Lung (tissue), 13 donors: ENCODE measurements around the gene P2RX6. TPM values are rescaled to one million over a fixed set of nuclear protein-coding genes. Genes with fewer than 3 reads are reported as not detected.

ENCODE experiments used
- ATAC-seq: fragments of 200-7000 bp; cut with Tn5 transposase; one replicate; pipeline ENCODE4 v1.9.1; 2020; ENCODE audit warnings: moderate number of reproducible peaks; ENCODE audit not compliant: insufficient read depth, low FRiP score
- DNase-seq, 3 donors: peaks; one replicate each; pipeline ENCODE4 v3.0.0-alpha.2; 2013 to 2017
- H3K27ac ChIP-seq, 2 donors: one replicate each; pipeline ENCODE4 v1.5.1; 2013; ENCODE audit warnings: mild to moderate bottlenecking in 2 of 2, moderate library complexity in 2 of 2, control low read depth in 1 of 2, inconsistent platforms in 1 of 2, low read depth in 1 of 2, low read length in 1 of 2
- H3K27me3 ChIP-seq, 3 donors: one replicate each; pipeline ENCODE4 v1.5.1; 2013; ENCODE audit warnings: low read length in 2 of 3; ENCODE audit not compliant: control insufficient read depth in 3 of 3, insufficient read depth in 3 of 3
- H3K36me3 ChIP-seq, 4 donors: one replicate each; pipeline ENCODE4 v1.5.1; 2013; ENCODE audit warnings: low read length in 4 of 4, mild to moderate bottlenecking in 1 of 4, moderate library complexity in 1 of 4; ENCODE audit not compliant: control insufficient read depth in 4 of 4, insufficient read depth in 4 of 4
- H3K4me1 ChIP-seq, 5 donors: one replicate each; pipeline ENCODE4 v1.5.1; 2013; ENCODE audit warnings: low read length in 5 of 5, mild to moderate bottlenecking in 2 of 5, moderate library complexity in 1 of 5; ENCODE audit not compliant: control insufficient read depth in 5 of 5, insufficient read depth in 5 of 5
- H3K4me3 ChIP-seq: one replicate; pipeline ENCODE4 v1.5.1; 2013; ENCODE audit warnings: mild to moderate bottlenecking, control low read depth, moderate library complexity
- H3K9ac ChIP-seq, 2 donors: one replicate each; pipeline ENCODE4 v1.5.1; 2013; ENCODE audit warnings: low read length in 2 of 2, control low read depth in 1 of 2; ENCODE audit not compliant: insufficient read depth in 1 of 2
- H3K9me3 ChIP-seq, 4 donors: one replicate each; pipeline ENCODE4 v1.5.1; 2013; ENCODE audit warnings: low read length in 3 of 4, mild to moderate bottlenecking in 1 of 4, moderate library complexity in 1 of 4; ENCODE audit not compliant: control insufficient read depth in 4 of 4, insufficient read depth in 3 of 4
- CTCF ChIP-seq: IDR thresholded peaks from 2 replicates; pipeline ENCODE4 v1.5.1; 2012; ENCODE audit warnings: mild to moderate bottlenecking; ENCODE audit errors: control extremely low read depth, extremely low read depth
- WGBS, 2 donors: extraction: QIAGEN DNeasy Blood & Tissue Kit; methylation state at CpG; one replicate each; pipeline ENCODE4 v1.1.7; 2013; 5-methylcytosine and 5-hydroxymethylcytosine counted together
- polyA plus RNA-seq, 2 donors: library from polyadenylated mRNA; stranded (reverse); fragments of 200-250 nt; gene quantifications; one replicate each; pipeline ENCODE4 v1.2.1, GENCODE V29; 2013
- small RNA-seq: library from RNA; depleted of rRNA; stranded (forward); fragments of <200 nt; gene quantifications from one replicate; pipeline ENCODE3, GENCODE V24; 2014; ENCODE audit warnings: low replicate concordance
- total RNA-seq, 2 donors: library from RNA; depleted of rRNA in 1 of 2; stranded (reverse); fragments of >200 nt in 1 of 2; gene quantifications; one replicate each; pipeline ENCODE4 v1.2.1, GENCODE V29; 2014 to 2021
- donor health status: control.
- donor health status: control.
- donor health status: Bipolar disorder and iron deficiency.
- donor health status: healthy.
- donor health status: DM: yes; HTN: yes; CAD: no.

Gene P2RX6
- total and polyA plus RNA-seq, 4 donors: 0.21 to 2.2 (median 0.93) TPM

DNA sequence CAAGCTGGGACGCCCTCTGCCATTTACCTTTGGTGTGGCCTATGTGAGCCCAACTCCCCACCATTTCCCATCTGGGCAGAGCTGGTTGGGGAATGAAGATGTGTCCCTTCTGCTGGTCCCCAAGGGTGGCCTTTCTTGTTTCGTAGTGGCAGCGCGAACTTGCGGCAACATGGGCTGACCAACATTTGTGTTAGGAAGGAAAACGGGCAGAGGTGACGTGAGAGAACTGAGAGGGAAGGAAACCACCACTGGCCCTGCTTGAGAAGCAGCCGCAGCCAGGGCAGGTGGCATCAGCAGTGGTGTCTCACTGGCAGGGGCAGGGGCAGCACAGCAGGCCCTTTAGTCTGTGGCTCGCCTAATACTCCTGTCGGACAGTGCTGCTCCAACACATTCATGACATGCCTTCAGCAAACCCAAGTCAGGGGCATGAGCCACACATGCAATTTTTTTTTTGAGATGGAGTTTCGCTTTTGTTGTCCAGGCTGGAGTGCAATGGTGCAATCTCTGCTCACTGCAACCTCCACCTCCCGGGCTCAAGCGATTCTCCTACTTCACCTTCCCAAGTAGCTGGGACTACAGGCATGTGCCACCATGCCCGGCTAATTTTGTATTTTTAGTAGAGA, 60.7 kb downstream of the P2RX6 start:
- ATAC-seq (no peak), DNase-seq (no peak)
- H3K27ac ChIP-seq: no peak overlapping the region
- no peak overlapping the region for H3K4me3 ChIP-seq
- no peaks in the 10 kb centered on the region for H3K4me1 ChIP-seq
- TF ChIP-seq CTCF: no peak
- H3K27me3 ChIP-seq: no peaks in the 10 kb centered on the region
- no peak overlapping the region for H3K9ac ChIP-seq
- H3K36me3 ChIP-seq: no peaks in the 10 kb centered on the region
- H3K9me3 ChIP-seq: no peaks in the 10 kb centered on the region
- WGBS, 2 donors: 85 to 90% methylated on average over 14 of the region's 14 CpGs

DNA sequence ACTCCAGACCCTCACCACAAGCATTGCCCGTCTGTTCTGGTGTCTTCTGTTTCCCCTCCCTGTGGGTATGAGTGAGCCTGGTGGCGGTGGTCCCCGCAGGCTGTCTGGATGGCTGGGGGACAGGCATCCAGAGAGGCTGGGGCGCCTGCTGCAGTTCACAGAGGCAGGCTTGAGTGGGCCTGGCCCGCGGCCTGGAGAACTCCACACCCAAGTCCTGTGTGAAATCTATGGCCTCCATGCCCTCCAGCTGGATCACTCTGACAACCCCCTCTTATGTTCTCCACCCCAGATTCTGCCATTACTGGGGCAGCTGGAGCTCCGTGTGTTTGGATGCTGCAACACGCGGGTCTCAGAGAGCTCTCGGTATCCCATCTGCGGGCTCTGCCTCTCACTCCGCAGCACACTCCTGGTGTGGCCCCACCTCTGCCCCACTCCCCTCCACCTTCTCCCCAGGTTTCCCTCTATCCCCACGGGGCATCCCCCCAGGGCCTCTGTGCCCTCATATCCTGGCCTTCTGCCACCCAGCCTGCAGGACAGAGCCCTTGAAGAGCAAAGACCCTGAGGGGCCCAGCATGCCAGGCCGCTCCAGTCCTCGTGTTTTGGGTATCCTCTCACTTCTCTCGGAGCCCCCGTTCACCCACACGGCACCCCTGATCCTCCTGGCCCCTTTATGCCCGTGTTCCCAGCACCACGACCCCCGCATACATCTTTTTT, 62.1 kb downstream of the P2RX6 start:
- no peak for ATAC-seq
- Histone ChIP-seq H3K27ac (no peak overlapping the region), H3K4me3 (no peak overlapping the region), H3K4me1 (no peaks in the 10 kb centered on the region), H3K9ac (no peak overlapping the region), H3K36me3 (no peaks in the 10 kb centered on the region), H3K27me3 (no peaks in the 10 kb centered on the region), H3K9me3 (no peaks in the 10 kb centered on the region)
- DNase-seq: no peak
- 82 to 91% methylated on average over 20 to 21 of the region's 21 CpGs for WGBS, 2 donors
- TF ChIP-seq CTCF: no peak

Small RNA genes lying within 50 kb of the gene (small RNA-seq; reads per million reads assigned to genes)
- not detected for gene MIR649

Other genes with a start within 250 kb of the P2RX6 start
- under 1 TPM; 0.64 to 0.85 TPM for gene SERPIND1, start 241.1 kb upstream of the P2RX6 start, total RNA-seq
- gene SERPIND1, start 241.1 kb upstream of the P2RX6 start, polyA plus RNA-seq: 1 to 10 TPM in 1 of 2 donors, under 1 TPM in 1; 0.02 to 2.0 TPM
- gene PI4KA, start 156.4 kb upstream of the P2RX6 start, total RNA-seq: 100 to 1,000 TPM in 1 of 2 donors, 10 to 100 TPM in 1; 54.7 to 107 TPM
- 10 to 100 TPM; 35.4 to 45.8 TPM for gene PI4KA, start 156.4 kb upstream of the P2RX6 start, polyA plus RNA-seq
- gene SNAP29, start 156.2 kb upstream of the P2RX6 start, total RNA-seq: 10 to 100 TPM; 14.8 to 27.2 TPM
- gene SNAP29, start 156.2 kb upstream of the P2RX6 start, polyA plus RNA-seq: 10 to 100 TPM; 14.9 to 19.3 TPM
- gene CRKL, start 97.8 kb upstream of the P2RX6 start, total RNA-seq: 10 to 100 TPM; 54.9 to 58.6 TPM
- 10 to 100 TPM; 18.3 to 23.3 TPM for gene CRKL, start 97.8 kb upstream of the P2RX6 start, polyA plus RNA-seq
- gene AIFM3, start 47.9 kb upstream of the P2RX6 start, total RNA-seq: 1 to 10 TPM in 1 of 2 donors, under 1 TPM in 1; 0.48 to 7.5 TPM
- 1 to 10 TPM; 3.6 to 6.0 TPM for gene AIFM3, start 47.9 kb upstream of the P2RX6 start, polyA plus RNA-seq
- 10 to 100 TPM; 51.9 to 64.9 TPM for gene LZTR1, start 32.9 kb upstream of the P2RX6 start, total RNA-seq
- 10 to 100 TPM; 33.8 to 37.9 TPM for gene LZTR1, start 32.9 kb upstream of the P2RX6 start, polyA plus RNA-seq
- 10 to 100 TPM; 20.4 to 28.1 TPM for gene THAP7, start 13.0 kb upstream of the P2RX6 start, total RNA-seq
- 10 to 100 TPM; 27.1 to 61.3 TPM for gene THAP7, start 13.0 kb upstream of the P2RX6 start, polyA plus RNA-seq
- 1 to 10 TPM in 1 of 2 donors, under 1 TPM in 1; 0.63 to 1.1 TPM for gene SLC7A4, start 17.4 kb downstream of the P2RX6 start, total RNA-seq
- gene SLC7A4, start 17.4 kb downstream of the P2RX6 start, polyA plus RNA-seq: under 1 TPM; 0.18 to 0.96 TPM
- gene LRRC74B, start 30.8 kb downstream of the P2RX6 start, total RNA-seq: 1 to 10 TPM in 1 of 2 donors, under 1 TPM in 1; 0.97 to 9.0 TPM
- 1 to 10 TPM; 1.9 to 2.7 TPM for gene LRRC74B, start 30.8 kb downstream of the P2RX6 start, polyA plus RNA-seq